Measurements from ENCODE around the gene NDRG2. TPM values are rescaled to one million over a fixed set of nuclear protein-coding genes. Genes with fewer than 3 reads are reported as not detected.

The NDRG2 gene
- total RNA-seq, 1 experiment from 2014 or later = 12.0 TPM

GRCh38 chr14:21058903-21059302, 34.0 kb upstream of the NDRG2 start:
- in situ Hi-C loops (cut with HindIII; ENCODE audit: low pct_unique_long_range_greater_than_20kb, low sequenced_read_pairs) = no loop called here
- DNase-seq (ENCODE audit: low read depth, low spot score) = no peak

DNA sequence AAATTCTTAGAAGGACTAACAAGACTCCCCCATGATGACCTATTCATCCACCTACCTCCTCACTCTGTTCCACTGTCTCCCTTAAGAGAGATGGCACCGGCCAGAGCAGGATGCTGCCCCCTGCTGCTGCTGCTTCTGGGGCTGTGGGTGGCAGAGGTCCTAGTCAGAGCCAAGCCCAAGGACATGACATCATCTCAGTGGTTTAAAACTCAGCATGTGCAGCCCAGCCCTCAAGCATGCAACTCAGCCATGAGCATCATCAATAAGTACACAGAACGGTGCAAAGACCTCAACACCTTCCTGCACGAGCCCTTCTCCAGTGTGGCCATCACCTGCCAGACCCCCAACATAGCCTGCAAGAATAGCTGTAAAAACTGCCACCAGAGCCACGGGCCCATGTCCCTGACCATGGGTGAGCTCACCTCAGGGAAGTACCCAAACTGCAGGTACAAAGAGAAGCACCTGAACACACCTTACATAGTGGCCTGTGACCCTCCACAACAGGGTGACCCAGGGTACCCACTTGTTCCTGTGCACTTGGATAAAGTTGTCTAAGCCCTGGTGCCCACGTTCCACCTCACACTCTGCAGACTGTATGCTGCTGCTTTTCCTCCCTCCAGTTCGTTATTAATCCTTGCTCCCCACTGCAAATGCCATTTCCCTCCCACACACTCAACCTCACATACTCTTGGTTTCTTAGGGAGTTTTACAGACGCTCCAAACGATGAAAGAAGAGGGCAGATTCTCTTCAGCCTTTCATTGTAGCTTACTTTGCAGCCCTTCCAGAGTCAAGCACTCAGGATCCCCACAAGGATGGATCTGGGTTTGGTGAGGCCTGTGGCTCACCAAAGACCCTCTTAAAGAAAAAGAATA, 33.2 kb upstream of the NDRG2 start, which contains the start of gene RNASE8:
Gene RNASE8 (plus strand): TSS at position 20 of the 873 bp plus-strand sequence. CDS start 71 bp downstream, at position 91.
- in situ Hi-C loops (cut with HindIII; ENCODE audit: low pct_unique_long_range_greater_than_20kb, low sequenced_read_pairs) = no loop called here
- peak; percentile 13 for DNase-seq (ENCODE audit: low read depth, low spot score)

DNA sequence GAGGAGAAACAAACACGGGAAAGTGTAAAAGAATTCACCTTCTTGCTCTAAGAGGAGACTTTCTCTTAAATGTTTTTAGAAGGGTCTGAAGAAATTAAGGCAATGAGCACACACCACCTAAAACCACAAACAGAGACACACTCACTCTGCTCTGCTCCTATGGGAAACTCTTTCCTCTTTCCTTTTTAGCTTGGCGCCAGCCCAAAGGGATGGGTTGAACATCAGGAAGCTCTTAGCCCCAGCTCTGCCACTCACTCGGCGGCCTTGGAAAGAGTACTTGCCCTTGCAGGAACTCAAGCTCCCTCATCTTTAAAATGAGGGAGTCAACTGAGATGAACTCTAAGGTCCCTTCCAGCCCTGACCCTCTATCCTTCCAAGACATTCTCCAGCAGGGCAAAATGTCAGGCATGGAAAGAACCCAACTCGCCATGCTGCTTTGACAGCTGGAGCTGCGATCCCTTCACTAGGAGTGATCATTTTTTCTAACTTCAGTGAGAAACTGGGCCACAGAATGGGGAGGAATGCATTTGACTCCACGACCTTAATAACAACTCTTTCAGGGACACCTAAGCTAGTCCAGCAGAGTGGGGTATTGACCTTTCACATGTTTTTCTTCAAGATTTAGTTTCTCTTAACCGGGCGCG, 31.8 kb upstream of the NDRG2 start:
- in situ Hi-C loops (cut with HindIII; ENCODE audit: low pct_unique_long_range_greater_than_20kb, low sequenced_read_pairs) = no loop called here
- no peak for DNase-seq (ENCODE audit: low read depth, low spot score)

- in situ Hi-C loops (cut with HindIII; ENCODE audit: low pct_unique_long_range_greater_than_20kb, low sequenced_read_pairs) = no loop called here
- DNase-seq (ENCODE audit: low read depth, low spot score) = peak; percentile 17
Measured at GRCh38 chr14:21055432-21056117, 30.7 kb upstream of the NDRG2 start.

- in situ Hi-C loops (cut with HindIII; ENCODE audit: low pct_unique_long_range_greater_than_20kb, low sequenced_read_pairs) = no loop called here
Measured at GRCh38 chr14:21054768-21055145, 29.9 kb upstream of the NDRG2 start.

DNA sequence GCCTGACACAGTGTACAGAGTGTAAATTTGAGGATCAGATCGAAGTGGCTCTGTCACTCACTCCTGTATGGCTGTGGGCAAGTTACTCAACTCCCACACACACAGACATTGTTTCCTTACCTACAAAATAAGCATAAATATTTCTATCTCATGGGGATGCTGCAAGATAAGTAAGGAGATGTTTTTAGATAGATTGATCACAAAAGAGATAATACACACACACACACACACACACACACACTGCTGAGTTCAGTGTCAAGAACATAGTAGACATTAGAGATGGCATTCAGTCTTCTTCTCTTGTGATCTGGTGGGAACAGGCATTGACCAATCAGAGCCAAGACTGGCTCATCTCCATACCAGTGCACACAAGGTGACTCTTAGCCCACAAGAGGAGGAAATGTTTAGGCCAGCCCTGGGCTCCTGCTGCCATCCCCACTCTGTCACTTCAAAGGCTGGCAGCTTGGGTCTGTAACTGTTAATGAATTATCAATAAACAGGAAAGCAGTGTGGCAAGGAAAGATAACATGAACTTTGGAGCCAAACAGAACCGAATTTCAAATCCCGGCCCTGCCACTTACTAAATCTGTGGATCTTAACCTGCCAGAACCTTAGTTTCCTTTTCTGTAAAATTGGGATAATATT, 29.4 kb upstream of the NDRG2 start:
- in situ Hi-C loops (cut with HindIII; ENCODE audit: low pct_unique_long_range_greater_than_20kb, low sequenced_read_pairs) = no loop called here
- no peak for DNase-seq (ENCODE audit: low read depth, low spot score)

More at GRCh38 chr14:21054768-21055145, 29.9 kb upstream of the NDRG2 start:
- DNase-seq (ENCODE audit: low read depth, low spot score) = no peak

GRCh38 chr14:21053184-21054122, 28.6 kb upstream of the NDRG2 start:
- in situ Hi-C loops (cut with HindIII; ENCODE audit: low pct_unique_long_range_greater_than_20kb, low sequenced_read_pairs) = no loop called here
- DNase-seq (ENCODE audit: low read depth, low spot score) = no peak

- no peak for DNase-seq (ENCODE audit: low read depth, low spot score)
- in situ Hi-C loops (cut with HindIII; ENCODE audit: low pct_unique_long_range_greater_than_20kb, low sequenced_read_pairs) = no loop called here
Measured at GRCh38 chr14:21050597-21050996, 25.7 kb upstream of the NDRG2 start.

DNA sequence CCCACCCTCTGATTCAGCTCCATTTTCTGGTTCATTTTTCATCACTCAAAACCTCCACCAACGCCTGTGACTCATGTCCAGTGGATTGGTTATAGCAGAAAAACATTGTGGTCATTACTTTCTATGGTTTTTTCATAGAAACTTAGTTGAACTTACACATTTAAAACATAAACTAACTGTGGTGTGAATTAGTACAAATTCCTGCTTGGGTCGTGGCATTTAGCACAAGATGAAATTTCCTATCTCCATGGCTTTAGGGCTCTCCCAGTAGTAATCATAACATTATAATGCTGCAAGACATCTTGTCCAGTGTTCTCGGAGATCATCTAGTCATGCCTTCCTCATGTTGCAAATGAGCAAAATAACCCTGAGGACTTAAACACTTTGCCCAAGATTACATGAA, 24.4 kb upstream of the NDRG2 start:
- in situ Hi-C loops (cut with HindIII; ENCODE audit: low pct_unique_long_range_greater_than_20kb, low sequenced_read_pairs) = no loop called here
- DNase-seq (ENCODE audit: low read depth, low spot score) = no peak

DNA sequence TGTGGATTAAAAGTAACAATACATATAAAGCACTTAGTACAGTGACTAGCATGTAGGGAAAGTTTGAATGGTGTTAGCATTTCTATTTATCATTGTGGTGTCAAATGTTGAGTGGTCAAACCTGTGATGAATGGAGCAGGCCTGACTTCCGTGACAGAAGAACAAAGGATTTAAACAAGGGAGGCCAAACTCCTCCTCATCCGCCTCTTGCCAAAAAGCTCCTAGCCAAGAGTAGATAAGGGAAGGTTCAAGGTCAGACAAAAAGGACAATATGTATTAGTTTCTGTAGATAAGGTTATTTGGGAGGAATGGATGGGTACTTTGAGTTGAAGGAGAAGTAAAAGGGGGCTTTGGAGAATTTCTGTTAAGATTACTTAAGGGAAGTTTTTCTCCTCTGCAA, 23.8 kb upstream of the NDRG2 start:
- DNase-seq (ENCODE audit: low read depth, low spot score) = no peak
- in situ Hi-C loops (cut with HindIII; ENCODE audit: low pct_unique_long_range_greater_than_20kb, low sequenced_read_pairs) = no loop called here

DNA sequence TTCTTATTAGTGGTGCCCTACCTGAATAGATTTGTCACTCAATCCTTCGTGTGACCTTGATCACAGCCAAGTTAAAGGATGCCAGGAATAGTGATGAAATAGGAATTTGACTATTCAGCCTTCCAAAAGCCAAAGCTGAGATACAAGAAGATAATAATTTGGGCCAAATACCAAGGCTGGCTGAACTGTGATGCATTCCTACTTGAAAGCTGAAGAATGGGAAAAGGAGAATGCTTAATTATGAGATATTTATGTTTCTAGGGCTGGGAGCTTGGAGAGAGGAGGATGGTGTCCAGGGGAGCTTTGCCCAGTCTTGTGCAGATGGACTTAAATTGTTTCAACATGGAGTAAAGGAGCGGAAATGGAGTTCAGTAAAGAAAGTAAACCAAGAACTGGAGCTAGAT, 22.5 kb upstream of the NDRG2 start:
- in situ Hi-C loops (cut with HindIII; ENCODE audit: low pct_unique_long_range_greater_than_20kb, low sequenced_read_pairs) = no loop called here
- DNase-seq (ENCODE audit: low read depth, low spot score) = no peak

DNA sequence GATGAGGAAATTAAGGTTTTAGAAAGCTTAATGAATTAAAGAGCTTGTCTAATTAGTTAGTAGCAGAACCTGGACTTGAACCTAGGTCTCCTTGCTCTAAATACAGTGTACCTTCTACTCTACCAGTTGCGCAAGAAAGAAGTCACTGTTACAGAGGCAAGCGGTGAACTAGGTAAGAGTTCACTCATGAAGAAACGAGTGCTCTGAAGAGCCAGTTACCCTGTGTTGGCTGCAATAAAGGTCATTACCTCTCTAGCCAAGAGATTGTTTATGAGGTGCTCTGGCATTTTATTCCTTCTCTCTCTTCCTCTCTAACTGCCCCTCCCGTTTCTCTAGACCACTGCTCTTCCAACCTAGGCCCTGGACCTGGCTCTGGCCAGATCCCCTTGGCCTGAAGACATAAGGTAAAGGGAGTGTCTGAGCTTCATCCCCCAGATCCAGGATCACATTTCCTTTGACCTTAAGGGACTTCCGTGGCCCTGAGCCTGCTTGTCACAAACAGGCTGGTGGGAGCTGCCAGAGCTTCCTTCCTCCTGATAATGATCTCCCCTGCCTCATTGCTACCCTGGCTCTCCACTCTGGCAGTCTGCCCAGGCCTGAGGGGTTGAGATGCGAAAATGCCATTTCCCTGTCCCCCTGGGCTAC, 19.2 kb upstream of the NDRG2 start:
- no peak for DNase-seq (ENCODE audit: low read depth, low spot score)
- in situ Hi-C loops (cut with HindIII; ENCODE audit: low pct_unique_long_range_greater_than_20kb, low sequenced_read_pairs) = no loop called here

DNA sequence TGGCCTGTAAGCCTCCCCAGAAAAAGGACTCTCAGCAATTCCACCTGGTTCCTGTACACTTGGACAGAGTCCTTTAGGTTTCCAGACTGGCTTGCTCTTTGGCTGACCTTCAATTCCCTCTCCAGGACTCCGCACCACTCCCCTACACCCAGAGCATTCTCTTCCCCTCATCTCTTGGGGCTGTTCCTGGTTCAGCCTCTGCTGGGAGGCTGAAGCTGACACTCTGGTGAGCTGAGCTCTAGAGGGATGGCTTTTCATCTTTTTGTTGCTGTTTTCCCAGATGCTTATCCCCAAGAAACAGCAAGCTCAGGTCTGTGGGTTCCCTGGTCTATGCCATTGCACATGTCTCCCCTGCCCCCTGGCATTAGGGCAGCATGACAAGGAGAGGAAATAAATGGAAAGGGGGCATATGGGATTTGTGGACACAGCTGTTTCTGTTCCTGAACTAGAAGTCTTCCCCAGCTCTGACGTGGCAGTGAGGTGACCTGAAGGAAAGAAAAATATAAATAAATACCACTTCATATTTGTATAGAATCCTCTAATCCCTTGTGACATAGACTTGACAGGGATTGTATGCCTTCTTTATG, 18.6 kb upstream of the NDRG2 start:
- in situ Hi-C loops (cut with HindIII; ENCODE audit: low pct_unique_long_range_greater_than_20kb, low sequenced_read_pairs) = no loop called here

DNA sequence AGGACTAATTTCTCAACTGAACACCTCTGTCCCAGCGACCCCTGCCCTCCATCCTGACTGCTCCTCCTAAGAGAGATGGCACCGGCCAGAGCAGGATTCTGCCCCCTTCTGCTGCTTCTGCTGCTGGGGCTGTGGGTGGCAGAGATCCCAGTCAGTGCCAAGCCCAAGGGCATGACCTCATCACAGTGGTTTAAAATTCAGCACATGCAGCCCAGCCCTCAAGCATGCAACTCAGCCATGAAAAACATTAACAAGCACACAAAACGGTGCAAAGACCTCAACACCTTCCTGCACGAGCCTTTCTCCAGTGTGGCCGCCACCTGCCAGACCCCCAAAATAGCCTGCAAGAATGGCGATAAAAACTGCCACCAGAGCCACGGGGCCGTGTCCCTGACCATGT, 18.1 kb upstream of the NDRG2 start:
- DNase-seq (ENCODE audit: low read depth, low spot score) = no peak
- in situ Hi-C loops (cut with HindIII; ENCODE audit: low pct_unique_long_range_greater_than_20kb, low sequenced_read_pairs) = no loop called here

More for the DNA sequence above, 18.6 kb upstream of the NDRG2 start:
- no peak for DNase-seq (ENCODE audit: low read depth, low spot score)

DNA sequence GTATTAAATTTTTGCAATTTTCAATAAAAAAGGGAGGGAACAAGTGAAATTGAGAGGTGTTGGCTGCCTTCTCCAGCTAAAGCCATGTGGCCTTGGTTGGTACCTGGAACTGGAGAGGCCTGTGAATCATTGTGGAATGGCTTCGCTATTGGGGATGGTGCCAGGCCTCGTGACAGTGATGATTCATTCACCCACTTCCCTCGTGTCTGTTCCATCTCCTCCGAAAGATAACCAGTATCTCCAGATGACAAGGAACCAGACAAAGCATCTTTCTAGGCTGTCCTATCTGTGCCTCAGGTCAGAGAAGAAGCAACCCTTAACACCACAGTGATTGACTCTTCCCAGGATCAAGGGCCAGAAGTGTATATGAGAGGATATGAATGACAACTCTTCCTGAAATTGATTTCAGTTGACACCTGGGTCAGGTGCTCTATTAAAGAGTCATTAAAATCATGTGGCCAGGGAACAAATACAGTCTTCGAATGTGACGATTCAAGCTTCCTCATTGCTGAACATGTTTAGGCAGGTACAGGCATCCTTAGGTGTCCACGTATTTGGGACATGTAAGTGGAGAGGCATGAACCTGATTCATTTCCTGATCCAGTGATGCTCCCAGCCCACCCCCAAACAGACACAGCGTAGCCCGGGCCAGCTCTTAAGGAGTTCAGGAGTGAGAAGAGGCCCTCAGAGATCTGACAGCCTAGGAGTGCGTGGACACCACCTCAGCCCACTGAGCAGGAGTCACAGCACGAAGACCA, 17.0 kb upstream of the NDRG2 start, which contains the start of gene RNASE7:
Gene RNASE7 (plus strand): TSS at position 687 of the 758 bp plus-strand sequence. CDS start 631 bp downstream, outside the sequence.
- in situ Hi-C loops (cut with HindIII; ENCODE audit: low pct_unique_long_range_greater_than_20kb, low sequenced_read_pairs) = no loop called here
- DNase-seq (ENCODE audit: low read depth, low spot score) = peak; percentile 44
